ENCODE data around the gene BAG1.

GRCh38 chr9:33202552-33203201 is 61.8 kb downstream of the BAG1 start:
- TF ChIP-seq CTCF (IDR thresholded peaks at IDR 0.05; ENCODE audit: insufficient read depth, low read length) = no peak
- no peak for TF ChIP-seq GABPA (IDR thresholded peaks at IDR 0.05; ENCODE audit: low read depth)
- TF ChIP-seq POLR2AphosphoS5 (IDR thresholded peaks at IDR 0.05; ENCODE audit: low read depth) = no peak

Data from HL-60 (cell line).